HG02943 (cell line): ENCODE results near the gene TUBA8.
"Not testable (repeated sequence)": the region's sequence is repeated elsewhere in the genome, so short reads cannot be mapped to it uniquely, and the experiment has no call there.

Experiments
- ATAC-seq: cut with Tn5 transposase; IDR thresholded peaks from one replicate; pipeline ENCODE4 v1.9.1; 2021; ENCODE audit warnings: mild to moderate bottlenecking, low read depth, moderate library complexity; ENCODE audit not compliant: unreplicated experiment

TUBA8 gene

GRCh38 chr22:18103527-18104269, 6.9 kb upstream of the TUBA8 start:
- ATAC-seq: no peak

GRCh38 chr22:18104566-18104965, 6.0 kb upstream of the TUBA8 start:
- no peak for ATAC-seq

GRCh38 chr22:18105981-18106380, 4.6 kb upstream of the TUBA8 start:
- ATAC-seq: not testable (repeated sequence)

GRCh38 chr22:18106550-18107341, 3.9 kb upstream of the TUBA8 start:
- not testable (repeated sequence) for ATAC-seq

- no peak for ATAC-seq
Observed at GRCh38 chr22:18108187-18108586, 2.4 kb upstream of the TUBA8 start.

- no peak for ATAC-seq
Observed at GRCh38 chr22:18109410-18110193, 1.0 kb upstream of the TUBA8 start.

- no peak for ATAC-seq
Observed at GRCh38 chr22:18110954-18111758, 547 bp downstream of the TUBA8 start.

GRCh38 chr22:18111759-18112330, 1.2 kb downstream of the TUBA8 start:
- ATAC-seq: no peak

- no peak for ATAC-seq
Observed at GRCh38 chr22:18112440-18112839, 1.8 kb downstream of the TUBA8 start.

- no peak for ATAC-seq
Observed at GRCh38 chr22:18113680-18114394, 3.2 kb downstream of the TUBA8 start.

- ATAC-seq: no peak
Observed at GRCh38 chr22:18114495-18114894, 3.9 kb downstream of the TUBA8 start.

GRCh38 chr22:18114976-18115652, 4.5 kb downstream of the TUBA8 start:
- no peak for ATAC-seq

GRCh38 chr22:18115906-18116371, 5.3 kb downstream of the TUBA8 start:
- ATAC-seq: no peak

GRCh38 chr22:18116634-18117033, 6.0 kb downstream of the TUBA8 start:
- no peak for ATAC-seq

GRCh38 chr22:18118345-18118915, 7.8 kb downstream of the TUBA8 start:
- no peak for ATAC-seq

GRCh38 chr22:18119409-18120110, 9.0 kb downstream of the TUBA8 start:
- no peak for ATAC-seq

GRCh38 chr22:18120857-18121256, 10.2 kb downstream of the TUBA8 start:
- no peak for ATAC-seq

- ATAC-seq: no peak
Observed at GRCh38 chr22:18121506-18121905, 10.9 kb downstream of the TUBA8 start.
